T-cell (primary cell): ENCODE results near the gene OSBPL1A. TPM values are rescaled to one million over a fixed set of nuclear protein-coding genes. Genes with fewer than 3 reads are reported as not detected.

Experiments used
- ATAC-seq, 4 experiments: fragments of 200-7000 bp in 3 of 4; fragments of 150-1000 bp in 1 of 4; cut with Tn5 transposase; replicated peaks in 1 of 4; 1 replicate in 3 of 4; 2 replicates in 1 of 4; pipeline ENCODE4 v1.10.0; 2021; ENCODE audit warnings: moderate library complexity in 3 of 4, mild to moderate bottlenecking in 2 of 4, moderate number of reproducible peaks in 1 of 4
- CTCF ChIA-PET, 2 donors: fragments of 300-600 bp; sonication (Branson Sonifier 250); formaldehyde crosslinking; loops; one replicate each; lab custom pipeline; 2022; ENCODE audit warnings: antibody characterized with exemption in 2 of 2; lab: Charles Lee
- POLR2A ChIA-PET, 2 donors: fragments of 300-600 bp; sonication (Branson Sonifier 250); formaldehyde crosslinking; loops; one replicate each; lab custom pipeline; 2022; ENCODE audit warnings: antibody characterized with exemption in 2 of 2; lab: Charles Lee
- DNase-seq, 35 experiments: peaks; one replicate each; pipeline versions ENCODE4 v3.0.0 to v3.0.0-alpha.2; 2013 to 2023
- H3K27ac ChIP-seq: one replicate; pipeline ENCODE4 v1.5.1; 2013; ENCODE audit warnings: low read length
- H3K27me3 ChIP-seq, 2 experiments: replicated peaks in 1 of 2; 1 replicate in 1 of 2; 2 replicates in 1 of 2; pipeline versions ENCODE4 v1.6.1 to v1.7.0; 2013; ENCODE audit warnings: low read length in 1 of 2, mixed read lengths in 1 of 2; ENCODE audit not compliant: control insufficient read depth in 2 of 2, insufficient read depth in 2 of 2; ENCODE audit errors: extremely low read depth in 1 of 2
- H3K36me3 ChIP-seq, 2 donors: 1 replicate in 1 of 2; 2 replicates in 1 of 2; pipeline versions ENCODE4 v1.6.1 to v1.7.0; 2013; ENCODE audit warnings: low read length in 1 of 2; ENCODE audit not compliant: control insufficient read depth in 2 of 2, insufficient read depth in 1 of 2; ENCODE audit errors: extremely low read depth in 1 of 2
- H3K4me1 ChIP-seq, 2 experiments: 1 replicate in 1 of 2; 2 replicates in 1 of 2; pipeline versions ENCODE4 v1.6.1 to v1.7.0; 2013; ENCODE audit warnings: low read length in 2 of 2, mixed read lengths in 1 of 2; ENCODE audit not compliant: insufficient read depth in 2 of 2, control insufficient read depth in 1 of 2; ENCODE audit errors: extremely low read depth in 1 of 2
- H3K4me3 ChIP-seq, 2 donors: 1 replicate in 1 of 2; 2 replicates in 1 of 2; pipeline versions ENCODE4 v1.5.1 to v1.7.0; 2013; ENCODE audit warnings: mild to moderate bottlenecking in 2 of 2, low read length in 1 of 2, moderate library complexity in 1 of 2; ENCODE audit not compliant: control insufficient read depth in 1 of 2; ENCODE audit errors: extremely low read depth in 1 of 2
- H3K9me3 ChIP-seq: 2 replicates; pipeline ENCODE4 v1.7.0; 2013
- H3K27ac Mint-ChIP-seq, 2 donors: one replicate each; pipeline ENCODE4 v1.8.0; 2020 to 2021; ENCODE audit warnings: mild to moderate bottlenecking in 2 of 2, mixed read lengths in 2 of 2
- H3K27me3 Mint-ChIP-seq, 2 donors: one replicate each; pipeline ENCODE4 v1.8.0; 2021 to 2022; ENCODE audit warnings: mixed read lengths in 2 of 2
- H3K36me3 Mint-ChIP-seq: one replicate; pipeline ENCODE4 v1.8.0; 2021; ENCODE audit warnings: mixed read lengths
- H3K4me1 Mint-ChIP-seq, 3 donors: one replicate each; pipeline ENCODE4 v1.8.0; 2020 to 2022; ENCODE audit warnings: mixed read lengths in 3 of 3, mild to moderate bottlenecking in 1 of 3
- H3K4me3 Mint-ChIP-seq, 3 donors: one replicate each; pipeline ENCODE4 v1.8.0; 2020 to 2022; ENCODE audit warnings: mild to moderate bottlenecking in 3 of 3, mixed read lengths in 3 of 3, moderate library complexity in 3 of 3
- H3K9me3 Mint-ChIP-seq, 3 donors: one replicate each; pipeline ENCODE4 v1.8.0; 2020 to 2022; ENCODE audit warnings: mixed read lengths in 3 of 3
- WGBS: methylation state at CpG from one replicate; pipeline ENCODE4 v1.1.5; 2013; ENCODE audit warnings: missing lambda C conversion rate; ENCODE audit not compliant: insufficient coverage; 5-methylcytosine and 5-hydroxymethylcytosine counted together
- total RNA-seq, 35 experiments: library from RNA in 6 of 35; stranded (reverse) in 6 of 35; fragments of 120-200 nt in 1 of 35; gene quantifications; one replicate each; pipeline versions ENCODE4 v1.2.1 to v1.2.4 and lab custom pipeline; 2013 to 2026

The OSBPL1A gene
- total RNA-seq, 5 donors from 2014 or later (not counting 1 experiment from before 2014, with no cell fraction given): 3.3 to 6.4 (median 4.0) TPM

- ChIA-PET CTCF (no interaction called here), POLR2A (no interaction called here)
- Mint-ChIP-seq H3K9me3 (no peaks in the 10 kb centered on the region), H3K36me3 (peaks cover 2% of the 10 kb centered on the region), H3K4me1 (no peaks in the 10 kb centered on the region), H3K27ac (no peak overlapping the region), H3K4me3 (no peak overlapping the region), H3K27me3 (peaks cover 8 to 15% of the 10 kb centered on the region in 2 donors)
- H3K36me3 ChIP-seq: no peaks in the 10 kb centered on the region
- no CpG with 5 or more reads among the region's 3 CpGs for WGBS
- H3K4me1 ChIP-seq: no peaks in the 10 kb centered on the region
- no peaks in the 10 kb centered on the region for H3K9me3 ChIP-seq
- DNase-seq: no peak
- no peak overlapping the region for H3K27ac ChIP-seq
- H3K27me3 ChIP-seq: peaks cover 0 to 7% of the 10 kb centered on the region in 2 experiments
- ATAC-seq: no peak
- no peak overlapping the region for H3K4me3 ChIP-seq
Measured at GRCh38 chr18:24278591-24278990, 119.0 kb downstream of the OSBPL1A start.

- Mint-ChIP-seq H3K27me3 (peaks cover 15 to 23% of the 10 kb centered on the region in 2 donors), H3K4me3 (no peak overlapping the region), H3K36me3 (peaks cover 5% of the 10 kb centered on the region), H3K4me1 (no peaks in the 10 kb centered on the region), H3K9me3 (no peaks in the 10 kb centered on the region), H3K27ac (no peak overlapping the region)
- ChIA-PET CTCF (no interaction called here), POLR2A (no interaction called here)
- Histone ChIP-seq H3K9me3 (no peaks in the 10 kb centered on the region), H3K4me3 (no peak overlapping the region), H3K36me3 (no peaks in the 10 kb centered on the region), H3K27ac (no peak overlapping the region), H3K27me3 (peaks cover 0 to 11% of the 10 kb centered on the region in 2 experiments), H3K4me1 (no peaks in the 10 kb centered on the region)
- WGBS: no CpG with 5 or more reads among the region's 4 CpGs
- ATAC-seq (no peak), DNase-seq (no peak)
Measured at GRCh38 chr18:24277516-24278195, 120.0 kb downstream of the OSBPL1A start.

- Histone ChIP-seq H3K36me3 (no peaks in the 10 kb centered on the region), H3K4me1 (peaks cover 2 to 3% of the 10 kb centered on the region in 2 experiments), H3K27me3 (peaks cover 0 to 14% of the 10 kb centered on the region in 2 experiments), H3K27ac (no peak overlapping the region), H3K4me3 (no peak overlapping the region), H3K9me3 (no peaks in the 10 kb centered on the region)
- ChIA-PET CTCF (no interaction called here), POLR2A (no interaction called here)
- peaks cover 0 to 4% (median 4%) of the 10 kb centered on the region in 3 donors for H3K4me1 Mint-ChIP-seq
- peaks cover 19 to 27% of the 10 kb centered on the region in 2 donors for H3K27me3 Mint-ChIP-seq
- H3K9me3 Mint-ChIP-seq: no peaks in the 10 kb centered on the region
- H3K4me3 Mint-ChIP-seq: no peak overlapping the region
- H3K27ac Mint-ChIP-seq: no peak overlapping the region
- no peak for DNase-seq
- ATAC-seq: no peak
- peaks cover 5% of the 10 kb centered on the region for H3K36me3 Mint-ChIP-seq
Measured at GRCh38 chr18:24276994-24277393, 120.6 kb downstream of the OSBPL1A start.

- Histone ChIP-seq H3K27ac (no peak overlapping the region), H3K36me3 (no peaks in the 10 kb centered on the region), H3K4me3 (no peak overlapping the region), H3K27me3 (peaks cover 0 to 20% of the 10 kb centered on the region in 2 experiments), H3K9me3 (no peaks in the 10 kb centered on the region), H3K4me1 (peaks cover 3 to 4% of the 10 kb centered on the region in 2 experiments)
- ATAC-seq: no peak
- peaks cover 0 to 8% (median 6%) of the 10 kb centered on the region in 3 donors for H3K4me1 Mint-ChIP-seq
- WGBS: 62% methylated on average over 3 of the region's 3 CpGs
- peaks cover 5% of the 10 kb centered on the region for H3K36me3 Mint-ChIP-seq
- DNase-seq: no peak
- POLR2A ChIA-PET: no interaction called here
- peaks cover 29 to 39% of the 10 kb centered on the region in 2 donors for H3K27me3 Mint-ChIP-seq
- H3K27ac Mint-ChIP-seq: no peak overlapping the region
- H3K9me3 Mint-ChIP-seq: no peaks in the 10 kb centered on the region
- CTCF ChIA-PET: no interaction called here
- no peak overlapping the region for H3K4me3 Mint-ChIP-seq
Measured at GRCh38 chr18:24274837-24275236, 122.8 kb downstream of the OSBPL1A start.

GRCh38 chr18:24273596-24273995 is 124.0 kb downstream of the OSBPL1A start:
- ChIA-PET CTCF (no interaction called here), POLR2A (no interaction called here)
- Histone ChIP-seq H3K27me3 (peaks cover 0 to 18% of the 10 kb centered on the region in 2 experiments), H3K4me3 (no peak overlapping the region), H3K4me1 (peaks cover 3 to 4% of the 10 kb centered on the region in 2 experiments), H3K27ac (no peak overlapping the region), H3K9me3 (no peaks in the 10 kb centered on the region), H3K36me3 (no peaks in the 10 kb centered on the region)
- WGBS: no CpG with 5 or more reads among the region's 2 CpGs
- Mint-ChIP-seq H3K4me1 (peaks cover 0 to 8% (median 6%) of the 10 kb centered on the region in 3 donors), H3K27me3 (peaks cover 29 to 49% of the 10 kb centered on the region in 2 donors), H3K36me3 (peaks cover 5% of the 10 kb centered on the region), H3K27ac (no peak overlapping the region), H3K9me3 (peaks cover 0 to 5% (median 0%) of the 10 kb centered on the region in 3 donors), H3K4me3 (no peak overlapping the region)
- DNase-seq (no peak), ATAC-seq (no peak)

GRCh38 chr18:24272229-24272525 is 125.4 kb downstream of the OSBPL1A start:
- 20% methylated on average over 5 of the region's 9 CpGs for WGBS
- H3K4me1 Mint-ChIP-seq: peaks cover 0 to 8% (median 6%) of the 10 kb centered on the region in 3 donors
- peaks cover 0 to 18% of the 10 kb centered on the region in 2 experiments for H3K27me3 ChIP-seq
- peaks cover 5% of the 10 kb centered on the region for H3K36me3 Mint-ChIP-seq
- peaks cover 29 to 51% of the 10 kb centered on the region in 2 donors for H3K27me3 Mint-ChIP-seq
- H3K27ac ChIP-seq: no peak overlapping the region
- peak overlapping the region in 1 of 2 donors; percentile 51 for H3K4me3 ChIP-seq
- ATAC-seq (no peak), DNase-seq (no peak)
- ChIA-PET CTCF (no interaction called here), POLR2A (no interaction called here)
- H3K9me3 ChIP-seq: no peaks in the 10 kb centered on the region
- H3K4me3 Mint-ChIP-seq: peak overlapping the region; percentile 53 to 73 (median 67)
- H3K27ac Mint-ChIP-seq: peak overlapping the region in 1 of 2 donors; percentile 44
- peaks cover 3 to 4% of the 10 kb centered on the region in 2 experiments for H3K4me1 ChIP-seq
- H3K9me3 Mint-ChIP-seq: peaks cover 0 to 6% (median 0%) of the 10 kb centered on the region in 3 donors
- no peaks in the 10 kb centered on the region for H3K36me3 ChIP-seq
